ENCODE measurements around the gene KRTAP1-3.
"Not testable (repeated sequence)": the region's sequence is repeated elsewhere in the genome, so short reads cannot be mapped to it uniquely, and the experiment has no call there.

The KRTAP1-3 gene

GRCh38 chr17:41052566-41052965 is 17.9 kb upstream of the KRTAP1-3 start:
- DNase-seq, result no peak

DNA sequence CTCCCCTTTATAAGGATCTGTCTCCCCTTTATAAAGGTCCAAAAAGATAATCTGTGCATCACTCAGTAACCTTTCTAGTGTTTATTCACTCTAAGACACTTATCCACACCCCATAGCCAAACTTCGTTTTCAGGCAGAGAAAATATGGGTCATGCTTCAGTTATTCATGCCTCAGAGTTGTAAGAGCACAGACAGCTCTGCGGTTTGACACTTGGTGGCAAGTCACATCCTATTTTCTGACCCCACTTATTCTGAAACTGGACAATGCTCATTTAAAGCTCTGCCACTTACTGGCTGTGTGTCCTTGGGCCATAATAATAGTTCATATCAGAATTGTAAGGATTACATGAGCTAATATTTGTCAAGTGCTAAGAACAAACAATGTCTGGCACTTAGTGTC is 14.4 kb upstream of the KRTAP1-3 start:
- DNase-seq, result no peak

DNA sequence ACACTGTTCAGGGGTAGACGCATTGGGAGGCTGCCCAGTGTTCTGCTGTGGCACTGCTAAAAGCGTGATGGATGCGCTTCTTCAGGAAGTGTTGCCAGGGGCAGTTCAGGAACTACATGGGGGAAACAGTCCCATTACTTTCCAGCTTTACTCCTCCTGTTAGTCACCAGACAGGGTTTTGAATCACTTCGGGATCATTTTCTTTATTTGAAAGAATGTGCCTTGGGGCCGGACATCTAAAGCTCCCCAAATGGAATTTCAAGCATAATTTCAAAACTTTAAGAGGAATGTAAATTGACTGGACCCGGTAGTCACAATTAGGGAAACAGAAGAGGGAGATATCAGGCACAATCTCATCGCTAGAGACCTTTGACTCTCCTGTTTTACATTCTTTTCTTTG is 13.8 kb upstream of the KRTAP1-3 start:
- DNase-seq, result no peak

- not testable (repeated sequence) for DNase-seq
These were observed 12.2 kb upstream of the KRTAP1-3 start, which contains the start of gene KRTAP2-1 for GRCh38 chr17:41046735-41047465. Gene KRTAP2-1 (minus strand): TSS chr17:41047316. CDS start chr17:41047267, 49 bp downstream.

- no peak for DNase-seq
These were observed 8.3 kb upstream of the KRTAP1-3 start for GRCh38 chr17:41042953-41043352.

DNA sequence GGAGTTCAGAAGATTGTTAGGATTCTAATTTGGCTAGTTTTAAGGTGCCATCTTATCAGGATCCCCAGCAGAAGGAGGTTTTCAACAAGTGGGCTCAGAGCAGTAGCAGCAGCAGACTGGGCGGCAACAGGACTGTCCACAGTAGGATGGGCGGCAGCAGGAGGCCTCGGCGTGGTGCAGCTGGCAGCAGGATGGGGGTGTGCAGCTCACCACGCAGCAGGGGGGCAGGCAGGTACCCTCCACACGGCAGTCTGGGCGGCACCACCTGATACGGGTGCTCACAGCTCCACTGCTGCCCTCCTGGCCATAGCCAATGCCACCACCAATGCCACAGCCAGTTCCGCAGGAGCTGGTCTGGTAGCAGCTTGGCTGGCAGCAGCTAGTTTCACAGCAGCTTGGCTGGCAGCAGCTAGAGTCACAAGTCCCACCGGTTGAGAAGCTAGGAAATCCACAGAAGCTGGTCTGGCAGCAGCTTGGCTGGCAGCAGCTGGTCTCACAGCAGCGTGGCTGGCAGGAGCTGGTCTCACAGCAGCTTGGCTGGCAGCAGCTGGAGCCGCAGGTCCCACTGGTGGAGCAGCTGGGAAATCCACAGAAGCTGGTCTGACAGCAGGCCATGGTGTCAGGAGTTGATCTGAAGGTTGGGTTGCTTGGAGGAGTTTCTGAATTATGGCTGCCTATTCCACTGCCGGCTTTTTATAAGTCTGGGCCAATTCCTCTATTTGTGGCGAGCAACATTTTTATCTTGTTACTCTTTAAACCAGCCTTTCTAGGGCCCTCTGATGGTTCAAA is 6.3 kb upstream of the KRTAP1-3 start, which contains the start of gene KRTAP1-1:
TSS of gene KRTAP1-1 (minus strand) at position 668 of the 789 bp plus-strand sequence. CDS start at position 615, 53 bp downstream.
- DNase-seq, result not testable (repeated sequence)

DNA sequence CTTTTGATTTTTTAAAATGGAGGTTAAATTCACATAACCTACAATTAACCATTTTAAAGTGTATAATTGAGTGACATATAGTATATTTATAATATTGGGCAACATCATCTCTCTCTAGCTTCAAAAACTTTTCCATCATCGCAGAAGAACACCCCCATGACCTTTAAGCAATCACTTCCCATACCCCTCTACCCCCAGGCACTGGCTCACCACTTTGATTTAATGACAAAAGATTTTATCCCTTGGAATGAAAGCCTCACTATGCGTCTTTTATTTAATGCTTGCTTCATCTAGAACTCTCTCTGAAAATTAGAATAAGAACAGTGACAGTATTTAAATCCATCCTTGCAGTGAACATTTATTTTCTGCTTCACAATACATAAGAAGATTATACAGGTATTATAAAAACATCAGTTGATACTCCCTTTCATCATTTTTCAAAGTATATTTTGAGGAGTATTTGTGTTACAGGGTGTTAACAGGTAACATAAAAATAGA is 3.2 kb upstream of the KRTAP1-3 start:
- no peak for DNase-seq

GRCh38 chr17:41029633-41030245 is 4.9 kb downstream of the KRTAP1-3 start, which contains the start of gene KRTAP1-4:
Gene KRTAP1-4 (minus strand): TSS chr17:41030195. CDS start chr17:41030078, 117 bp downstream.
- no peak for DNase-seq

GRCh38 chr17:41026715-41027471 is 7.8 kb downstream of the KRTAP1-3 start, which contains the start of gene KRTAP1-5:
Gene KRTAP1-5 (minus strand): TSS chr17:41027208. CDS start chr17:41027155, 53 bp downstream.
- DNase-seq, result no peak

- DNase-seq, result no peak
These were observed 10.0 kb downstream of the KRTAP1-3 start for GRCh38 chr17:41024697-41025096.

GRCh38 chr17:41020336-41020735 is 14.3 kb downstream of the KRTAP1-3 start:
- DNase-seq, result no peak

- no peak for DNase-seq
These were observed 15.3 kb downstream of the KRTAP1-3 start for GRCh38 chr17:41019415-41019814.

- DNase-seq, result no peak
These were observed 16.1 kb downstream of the KRTAP1-3 start for GRCh38 chr17:41018541-41018940.

- DNase-seq, result no peak
These were observed 18.0 kb downstream of the KRTAP1-3 start for GRCh38 chr17:41016578-41017215.

GRCh38 chr17:41015454-41015853 is 19.2 kb downstream of the KRTAP1-3 start:
- no peak for DNase-seq

- no peak for DNase-seq
These were observed 21.1 kb downstream of the KRTAP1-3 start for GRCh38 chr17:41013606-41014005.

GRCh38 chr17:41013181-41013580 is 21.5 kb downstream of the KRTAP1-3 start:
- no peak for DNase-seq

DNA sequence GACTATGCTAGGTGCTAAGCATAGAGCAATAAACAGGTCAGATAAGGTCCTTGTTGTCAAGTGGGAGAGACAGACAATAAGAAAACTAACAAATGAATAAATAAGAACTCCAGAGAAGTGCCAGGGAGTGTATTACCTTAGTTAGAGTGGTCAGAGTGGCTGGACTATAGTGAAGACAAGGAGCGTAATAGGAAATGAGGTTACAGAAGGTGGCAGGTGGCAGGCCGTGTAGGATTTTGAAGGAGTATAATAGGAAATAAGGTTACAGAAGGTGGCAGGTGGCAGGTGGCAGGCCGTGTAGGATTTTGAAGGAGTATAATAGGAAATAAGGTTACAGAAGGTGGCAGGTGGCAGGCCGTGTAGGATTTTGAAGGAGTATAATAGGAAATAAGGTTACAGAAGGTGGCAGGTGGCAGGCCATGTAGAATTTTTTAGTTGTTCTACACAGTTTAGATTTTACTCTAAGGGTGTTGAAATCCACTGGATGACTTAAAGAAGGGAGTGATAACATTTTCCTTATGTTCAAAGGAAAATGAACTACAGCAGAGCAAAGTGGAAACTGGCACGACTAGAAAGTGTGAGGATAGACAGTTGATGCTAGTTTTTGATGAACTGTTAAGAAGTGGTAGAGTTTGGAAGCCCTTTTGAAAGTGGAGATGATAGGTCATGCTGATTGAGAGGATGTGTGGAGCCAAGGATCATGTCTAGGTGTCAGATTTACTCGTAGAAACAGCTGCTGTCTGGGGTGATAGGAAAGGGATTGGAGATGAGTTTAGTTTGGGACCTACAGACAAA is 22.2 kb downstream of the KRTAP1-3 start:
- DNase-seq, result no peak

- DNase-seq, result no peak
These were observed 24.2 kb downstream of the KRTAP1-3 start for GRCh38 chr17:41010441-41010840.

GRCh38 chr17:41009936-41010335 is 24.7 kb downstream of the KRTAP1-3 start:
- DNase-seq, result no peak

- no peak for DNase-seq
These were observed 25.3 kb downstream of the KRTAP1-3 start for GRCh38 chr17:41009301-41009760.
